Kidney (tissue), 14 donors: Measurements from ENCODE around the gene PTBP1. TPM values are rescaled to one million over a fixed set of nuclear protein-coding genes. Genes with fewer than 3 reads are reported as not detected.

Experiments
- DNase-seq, 5 donors: peaks; one replicate each; pipeline ENCODE4 v3.0.0-alpha.2; 2013 to 2020
- FAIRE-seq: peaks from 2 replicates; lab custom pipeline; 2012; peaks lifted over from hg19 to GRCh38; lab: Jason Lieb, UNC
- H3K27ac ChIP-seq, 2 donors: one replicate each; pipeline ENCODE4 v1.7.0; 2013; ENCODE audit warnings: low read depth in 2 of 2, low read length in 2 of 2, inconsistent platforms in 1 of 2
- H3K27me3 ChIP-seq: one replicate; pipeline ENCODE4 v1.7.1; 2013; ENCODE audit warnings: low read length, inconsistent platforms; ENCODE audit not compliant: control insufficient read depth, insufficient read depth
- H3K36me3 ChIP-seq, 3 donors: one replicate each; pipeline versions ENCODE4 v1.7.0 to v1.7.1; 2013; ENCODE audit warnings: low read length in 3 of 3, control low read depth in 1 of 3, inconsistent platforms in 1 of 3; ENCODE audit not compliant: insufficient read depth in 3 of 3, control insufficient read depth in 2 of 3
- H3K4me1 ChIP-seq, 3 donors: one replicate each; pipeline versions ENCODE4 v1.7.0 to v1.7.1; 2013; ENCODE audit warnings: low read length in 3 of 3, inconsistent platforms in 1 of 3, low read depth in 1 of 3; ENCODE audit not compliant: control insufficient read depth in 2 of 3, insufficient read depth in 2 of 3
- H3K4me3 ChIP-seq, 3 donors: one replicate each; pipeline versions ENCODE4 v1.7.0 to v1.8.1; 2013; ENCODE audit warnings: low read length in 3 of 3, control low read depth in 1 of 3, inconsistent platforms in 1 of 3
- H3K9ac ChIP-seq, 3 donors: one replicate each; pipeline versions ENCODE4 v1.7.0 to v1.7.1; 2013; ENCODE audit warnings: low read length in 3 of 3, control low read depth in 1 of 3, inconsistent platforms in 1 of 3
- H3K9me3 ChIP-seq, 3 donors: one replicate each; pipeline versions ENCODE4 v1.7.0 to v1.7.1; 2013; ENCODE audit warnings: low read length in 3 of 3, control low read depth in 1 of 3, inconsistent platforms in 1 of 3; ENCODE audit not compliant: control insufficient read depth in 2 of 3, insufficient read depth in 1 of 3
- CTCF ChIP-seq: IDR thresholded peaks from 3 replicates; pipeline ENCODE4 v1.5.1; 2012; ENCODE audit warnings: mild to moderate bottlenecking, moderate library complexity, borderline replicate concordance; ENCODE audit not compliant: insufficient read depth; ENCODE audit errors: extremely low read depth
- intact Hi-C: fragments of 100-400 bp; cut with DNase I; formaldehyde crosslinking; loops from one replicate; pipeline ENCODE4 v1.11.1; 2022
- polyA plus RNA-seq: library from polyadenylated mRNA; stranded (reverse); fragments of 350-450 nt; fragmentation: Illumina TruSeq; extraction: RNeasy Lipid Tissue Mini Kit (QIAGEN cat#74804); gene quantifications from one replicate; pipeline ENCODE4 v1.2.3, GENCODE V29; 2014; ENCODE audit warnings: low read depth, low replicate concordance; ENCODE audit not compliant: insufficient read depth
- total RNA-seq: library from RNA; stranded (reverse); fragmentation: NEBNext Ultra II Directional; extraction: Animal tissue kit (Norgen Biotek cat#: 25700); gene quantifications from one replicate; pipeline ENCODE4 v1.2.1, GENCODE V29; 2021
- donor health status: control.
- donor health status: control.
- donor health status: control.
- donor health status: control.
- donor health status: control.
- donor health status: DM: yes; HTN: yes; CAD: no.
- donor health status: Normal renal cell carcinoma (clear cell type).

PTBP1 gene
- total and polyA plus RNA-seq, 2 donors from 2014 or later = 102 to 339 TPM

GRCh38 chr19:763869-764268 is 33.4 kb upstream of the PTBP1 start:
- Histone ChIP-seq H3K4me1 (no peaks in the 10 kb centered on the region), H3K27me3 (no peaks in the 10 kb centered on the region), H3K9ac (no peak overlapping the region), H3K4me3 (no peak overlapping the region), H3K9me3 (no peaks in the 10 kb centered on the region), H3K27ac (no peak overlapping the region), H3K36me3 (no peaks in the 10 kb centered on the region)
- FAIRE-seq (no peak), DNase-seq (peak in 1 of 5 donors; percentile 30)
- no peak for TF ChIP-seq CTCF
- intact Hi-C loops = no loop called here

- H3K9ac ChIP-seq = no peak overlapping the region
- H3K4me3 ChIP-seq = no peak overlapping the region
- no peak overlapping the region for H3K27ac ChIP-seq
- intact Hi-C loops = no loop called here
- H3K4me1 ChIP-seq = no peaks in the 10 kb centered on the region
- no peak for FAIRE-seq
- no peaks in the 10 kb centered on the region for H3K27me3 ChIP-seq
- no peaks in the 10 kb centered on the region for H3K9me3 ChIP-seq
- no peak for TF ChIP-seq CTCF
- DNase-seq = peak in 1 of 5 donors; percentile 38
- no peaks in the 10 kb centered on the region for H3K36me3 ChIP-seq
Measured at GRCh38 chr19:764301-764700, 33.0 kb upstream of the PTBP1 start.

- no peak overlapping the region for H3K4me3 ChIP-seq
- no peaks in the 10 kb centered on the region for H3K36me3 ChIP-seq
- DNase-seq (peak in 1 of 5 donors; percentile 37), FAIRE-seq (no peak)
- no peaks in the 10 kb centered on the region for H3K4me1 ChIP-seq
- TF ChIP-seq CTCF = no peak
- intact Hi-C loops = no loop called here
- no peak overlapping the region for H3K9ac ChIP-seq
- H3K27me3 ChIP-seq = no peaks in the 10 kb centered on the region
- H3K27ac ChIP-seq = no peak overlapping the region
- no peaks in the 10 kb centered on the region for H3K9me3 ChIP-seq
Measured at GRCh38 chr19:765179-765738, 32.0 kb upstream of the PTBP1 start.

GRCh38 chr19:768424-768823 is 28.8 kb upstream of the PTBP1 start:
- TF ChIP-seq CTCF = no peak
- DNase-seq (peak in 4 of 5 donors; percentile 58 to 89 (median 80)), FAIRE-seq (peak; percentile 25)
- H3K9ac ChIP-seq = no peak overlapping the region
- H3K27me3 ChIP-seq = no peaks in the 10 kb centered on the region
- no peaks in the 10 kb centered on the region for H3K36me3 ChIP-seq
- H3K9me3 ChIP-seq = no peaks in the 10 kb centered on the region
- H3K27ac ChIP-seq = peak overlapping the region in 1 of 2 donors; percentile 37
- no peak overlapping the region for H3K4me3 ChIP-seq
- intact Hi-C loops = no loop called here
- no peaks in the 10 kb centered on the region for H3K4me1 ChIP-seq
